H1 (cell line): ENCODE measurements around the gene ANKDD1A. TPM values are rescaled to one million over a fixed set of nuclear protein-coding genes. Genes with fewer than 3 reads are reported as not detected.

Experiments
- BRCA1 ChIP-seq: IDR thresholded peaks from 2 replicates; pipeline ENCODE4 v1.6.1; 2012; ENCODE audit warnings: low read depth, low read length, improper control_type of control experiment
- EP300 ChIP-seq, 2 experiments: IDR thresholded peaks; 1 replicate in 1 of 2; 2 replicates in 1 of 2; pipeline ENCODE4 v1.6.1; 2011 to 2012; ENCODE audit warnings: low read depth in 2 of 2, low read length in 2 of 2, mild to moderate bottlenecking in 2 of 2, borderline replicate concordance in 1 of 2, inconsistent platforms in 1 of 2, moderate library complexity in 1 of 2
- JUN ChIP-seq: IDR thresholded peaks from 2 replicates; pipeline ENCODE4 v1.6.1; 2011; ENCODE audit warnings: low read depth, mild to moderate bottlenecking, improper control_type of control experiment, low read length
- SAP30 ChIP-seq: fragments of 300-600 bp; sonication (generic); IDR thresholded peaks from 2 replicates; pipeline ENCODE4 v1.7.1; 2012; ENCODE audit warnings: low read length, moderate library complexity, mild to moderate bottlenecking, inconsistent platforms; ENCODE audit not compliant: insufficient read depth, insufficient replicate concordance
- polyA plus RNA-seq, 7 experiments: library from polyadenylated mRNA; depleted of rRNA in 3 of 7; stranded (reverse) in 5 of 7; unstranded in 2 of 7; fragments of >200 nt in 5 of 7; fragments of 200-250 nt in 2 of 7; gene quantifications; 1 replicate in 5 of 7; 2 replicates in 1 of 7; 4 replicates in 1 of 7; pipeline versions ENCODE4 v1.2.1 to v1.2.3, GENCODE V29; 2011 to 2013; ENCODE audit warnings: missing spikeins in 2 of 7, mixed read lengths in 2 of 7
- total RNA-seq: library from RNA; stranded (reverse); fragmentation: NEBNext Ultra II Directional; extraction: Animal tissue kit (Norgen Biotek cat#: 25700); gene quantifications from 2 replicates; pipeline ENCODE4 v1.2.1, GENCODE V29; 2021

ANKDD1A gene
- total and polyA plus RNA-seq, 2 of the 8 experiments (the other 6 are each of a cell fraction or from before 2014, with no cell fraction given), result 4.1 to 5.0 TPM

- TF ChIP-seq BRCA1, result no peak
- no peak for TF ChIP-seq JUN
- no peak for TF ChIP-seq SAP30
- no peak for TF ChIP-seq EP300 (IDR thresholded peaks at IDR 0.05; ENCODE audit: borderline replicate concordance in 1 of 2, low read depth in 2 of 2, low read length in 2 of 2)
Observed at GRCh38 chr15:64949383-64950186, 37.9 kb downstream of the ANKDD1A start (continued).
